ENCODE data around the gene PITX3. TPM values are rescaled to one million over a fixed set of nuclear protein-coding genes. Genes with fewer than 3 reads are reported as not detected.
"Not testable (repeated sequence)": the region's sequence is repeated elsewhere in the genome, so short reads cannot be mapped to it uniquely, and the experiment has no call there.

Gene PITX3
- total and polyA plus RNA-seq, 2 experiments from 2014 or later, result 0.34 TPM; not detected in 1

GRCh38 chr10:102255404-102255803 is 14.1 kb upstream of the PITX3 start (continued):
- no peak for TF ChIP-seq CTCF (conservative IDR thresholded peaks at IDR 0.05; ENCODE audit: low read depth in 2 of 2)

GRCh38 chr10:102254426-102254825 is 13.1 kb upstream of the PITX3 start:
- Histone ChIP-seq H3F3A (replicated peaks; ENCODE audit: low read depth) (no peaks in the 10 kb centered on the region), H3K79me2 (replicated peaks; ENCODE audit: insufficient read depth) (peaks cover 68% of the 10 kb centered on the region), H3K27me3 (ENCODE audit: insufficient read depth) (no peaks in the 10 kb centered on the region), H3K36me3 (ENCODE audit: insufficient read depth) (no peaks in the 10 kb centered on the region), H3K27ac (ENCODE audit: low read depth) (no peak overlapping the region), H2AFZ (no peak overlapping the region), H3K4me1 (ENCODE audit: insufficient read depth) (no peaks in the 10 kb centered on the region), H3K9me2 (ENCODE audit: insufficient read depth) (no peaks in the 10 kb centered on the region), H3K4me2 (no peak overlapping the region), H4K20me1 (replicated peaks; ENCODE audit: insufficient read depth) (peaks cover 37% of the 10 kb centered on the region), H3K4me3 (no peak overlapping the region)
- no peak for DNase-seq (ENCODE audit: low spot score)
- Mint-ChIP-seq H3K27ac (no peak overlapping the region), H3K27me3 (ENCODE audit: insufficient read depth, low read depth, poor library complexity) (no peaks in the 10 kb centered on the region), H3K4me3 (no peak overlapping the region), H3K9me3 (no peaks in the 10 kb centered on the region), H3K4me1 (no peaks in the 10 kb centered on the region), H3K36me3 (ENCODE audit: low read depth) (peaks cover under 1% of the 10 kb centered on the region; the same call in 1 of the 3 replicates)
- no peak for ATAC-seq
- TF ChIP-seq ZNF114 (CRISPR knock-in tag; IDR thresholded peaks at IDR 0.05) (no peak), EZH2 (IDR thresholded peaks at IDR 0.05; ENCODE audit: low read depth, unreplicated experiment) (no peak), CREB1 (CRISPR knock-in tag; IDR thresholded peaks at IDR 0.05; ENCODE audit: low read depth) (no peak), POLR2AphosphoS5 (IDR thresholded peaks at IDR 0.05; ENCODE audit: low read depth) (no peak), ETS1 (IDR thresholded peaks at IDR 0.05) (no peak)

GRCh38 chr10:102252508-102252907 is 11.2 kb upstream of the PITX3 start:
- not testable (repeated sequence) for H2AFZ ChIP-seq; DNase-seq (ENCODE audit: low spot score); ATAC-seq; H3K9me3 Mint-ChIP-seq; H3K27me3 ChIP-seq (ENCODE audit: insufficient read depth); H3K4me2 ChIP-seq; H3K4me3 Mint-ChIP-seq; H3K27me3 Mint-ChIP-seq (ENCODE audit: insufficient read depth, low read depth, poor library complexity); H3K4me1 ChIP-seq (ENCODE audit: insufficient read depth); H3K36me3 Mint-ChIP-seq (ENCODE audit: low read depth); H3K9me2 ChIP-seq (ENCODE audit: insufficient read depth); H3K27ac Mint-ChIP-seq; H3K36me3 ChIP-seq (ENCODE audit: insufficient read depth); H3F3A ChIP-seq (replicated peaks; ENCODE audit: low read depth); H3K4me3 ChIP-seq; H3K4me1 Mint-ChIP-seq; H3K27ac ChIP-seq (ENCODE audit: low read depth)
- peaks cover 55% of the 10 kb centered on the region for H4K20me1 ChIP-seq (replicated peaks; ENCODE audit: insufficient read depth)
- H3K79me2 ChIP-seq (replicated peaks; ENCODE audit: insufficient read depth), result peaks cover 83% of the 10 kb centered on the region

- no peaks in the 10 kb centered on the region for H3K36me3 ChIP-seq (ENCODE audit: insufficient read depth)
- H3K4me1 ChIP-seq (ENCODE audit: insufficient read depth), result peaks cover 15% of the 10 kb centered on the region
- no peaks in the 10 kb centered on the region; the same call in 2 of the 3 replicates for H3K9me3 Mint-ChIP-seq
- DNase-seq (ENCODE audit: low spot score) (no peak), ATAC-seq (no peak)
- H3K4me3 ChIP-seq, result no peak overlapping the region
- no peaks in the 10 kb centered on the region; the same call in 2 of the 3 replicates for H3K36me3 Mint-ChIP-seq (ENCODE audit: low read depth)
- peaks cover 44% of the 10 kb centered on the region for H4K20me1 ChIP-seq (replicated peaks; ENCODE audit: insufficient read depth)
- H3F3A ChIP-seq (replicated peaks; ENCODE audit: low read depth), result no peaks in the 10 kb centered on the region
- peaks cover 10% of the 10 kb centered on the region for H3K27me3 Mint-ChIP-seq (ENCODE audit: insufficient read depth, low read depth, poor library complexity)
- H3K4me2 ChIP-seq, result no peak overlapping the region
- H3K9me2 ChIP-seq (ENCODE audit: insufficient read depth), result no peaks in the 10 kb centered on the region
- H3K4me1 Mint-ChIP-seq, result peaks cover 18% of the 10 kb centered on the region
- no peak overlapping the region for H3K27ac Mint-ChIP-seq
- H3K27ac ChIP-seq (ENCODE audit: low read depth), result no peak overlapping the region
- no peak overlapping the region for H2AFZ ChIP-seq
- H3K79me2 ChIP-seq (replicated peaks; ENCODE audit: insufficient read depth), result peaks cover 68% of the 10 kb centered on the region
- H3K4me3 Mint-ChIP-seq, result no peak overlapping the region
- H3K27me3 ChIP-seq (ENCODE audit: insufficient read depth), result peaks cover 13% of the 10 kb centered on the region
- TF ChIP-seq EZH2 (IDR thresholded peaks at IDR 0.05; ENCODE audit: low read depth, unreplicated experiment) (no peak), EZH2phosphoT487 (IDR thresholded peaks at IDR 0.05; ENCODE audit: unreplicated experiment) (no peak), CREB1 (CRISPR knock-in tag; IDR thresholded peaks at IDR 0.05; ENCODE audit: low read depth) (no peak), NANOG (IDR thresholded peaks at IDR 0.05; ENCODE audit: borderline replicate concordance) (no peak), ETS1 (IDR thresholded peaks at IDR 0.05) (no peak), STAT1 (IDR thresholded peaks at IDR 0.05; ENCODE audit: unreplicated experiment) (no peak), ZNF331 (CRISPR knock-in tag; IDR thresholded peaks at IDR 0.05; ENCODE audit: low read depth) (no peak), POLR2AphosphoS5 (IDR thresholded peaks at IDR 0.05; ENCODE audit: low read depth) (no peak), CTCF (conservative IDR thresholded peaks at IDR 0.05; ENCODE audit: low read depth in 2 of 2) (no peak)
Measured at GRCh38 chr10:102247734-102248133, 6.4 kb upstream of the PITX3 start.
